NCI-H748 treated with DMSO at 0.1 percent for 48 hours (cell line): Measurements from ENCODE around the gene BIRC2.
A peak's percentile ranks its signal among the peaks of the same experiment; 100 is the strongest.
"Not testable (repeated sequence)": the region's sequence is repeated elsewhere in the genome, so short reads cannot be mapped to it uniquely, and the experiment has no call there.

Experiments
- DNase-seq: peaks from one replicate; lab custom pipeline; 2025; lab: John Stamatoyannopoulos, UW

Gene BIRC2

GRCh38 chr11:102346748-102347461 is at the start of gene BIRC2:
TSS of gene BIRC2 (plus strand) at chr11:102347214. CDS start at chr11:102349855, 2,641 bp downstream.
- peak; percentile 36 for DNase-seq

- DNase-seq = not testable (repeated sequence)
Observed at GRCh38 chr11:102300837-102301236, 46.2 kb upstream of the BIRC2 start.

GRCh38 chr11:102302241-102302640 is 44.8 kb upstream of the BIRC2 start:
- no peak for DNase-seq

- DNase-seq = no peak
Observed at GRCh38 chr11:102304686-102305085, 42.3 kb upstream of the BIRC2 start.

- DNase-seq = no peak
Observed at GRCh38 chr11:102305352-102306047, 41.5 kb upstream of the BIRC2 start.

- DNase-seq = peak; percentile 98
Observed at GRCh38 chr11:102306048-102306597, 40.9 kb upstream of the BIRC2 start.

- DNase-seq = peak; percentile 42
Observed at GRCh38 chr11:102306817-102307726, 39.9 kb upstream of the BIRC2 start.

GRCh38 chr11:102307727-102308038 is 39.3 kb upstream of the BIRC2 start:
- DNase-seq = no peak

- no peak for DNase-seq
Observed at GRCh38 chr11:102309621-102310541, 37.1 kb upstream of the BIRC2 start.

- DNase-seq = no peak
Observed at GRCh38 chr11:102312667-102313066, 34.3 kb upstream of the BIRC2 start.

GRCh38 chr11:102313238-102313940 is 33.6 kb upstream of the BIRC2 start:
- no peak for DNase-seq

GRCh38 chr11:102314784-102315183 is 32.2 kb upstream of the BIRC2 start:
- no peak for DNase-seq

GRCh38 chr11:102316346-102316904 is 30.6 kb upstream of the BIRC2 start:
- no peak for DNase-seq

- DNase-seq = peak; percentile 78
Observed at GRCh38 chr11:102317099-102317767, 29.8 kb upstream of the BIRC2 start, which contains the start of gene BIRC3. TSS of gene BIRC3 (plus strand) at chr11:102317484. CDS start at chr11:102324510, 7,026 bp downstream.

- DNase-seq = no peak
Observed at GRCh38 chr11:102317768-102318103, 29.3 kb upstream of the BIRC2 start.

GRCh38 chr11:102318469-102318868 is 28.5 kb upstream of the BIRC2 start:
- DNase-seq = no peak

- DNase-seq = no peak
Observed at GRCh38 chr11:102319544-102319943, 27.5 kb upstream of the BIRC2 start.

GRCh38 chr11:102320188-102320587 is 26.8 kb upstream of the BIRC2 start:
- no peak for DNase-seq

GRCh38 chr11:102320679-102321078 is 26.3 kb upstream of the BIRC2 start:
- no peak for DNase-seq

GRCh38 chr11:102322560-102322959 is 24.5 kb upstream of the BIRC2 start:
- DNase-seq = no peak
